NCI-H748 (cell line): ENCODE results near the gene DEFB132.

Source experiments
- DNase-seq: peaks from one replicate; lab custom pipeline; 2025; ENCODE audit not compliant: unreplicated experiment; lab: John Stamatoyannopoulos, UW

Gene DEFB132

DNA sequence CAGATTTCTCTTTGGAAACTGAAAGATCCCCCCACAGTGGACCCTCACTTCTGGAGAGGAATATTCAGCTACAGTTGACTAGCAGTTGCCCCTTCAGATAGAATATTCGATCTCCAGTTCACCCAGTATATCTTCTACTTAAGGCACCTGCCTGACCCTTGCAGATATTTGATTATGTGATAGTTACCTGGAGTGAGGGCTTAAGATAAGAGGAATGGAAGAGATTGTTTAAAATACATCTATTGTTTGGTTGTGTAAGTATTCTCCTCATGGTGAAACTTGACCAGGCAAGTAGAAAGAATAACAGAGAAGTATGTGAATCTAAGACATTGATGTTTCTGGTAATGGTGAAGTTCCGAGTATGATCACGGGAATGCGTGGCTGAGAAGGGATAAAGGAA is 38.3 kb downstream of the DEFB132 start:
- no peak for DNase-seq

GRCh38 chr20:297098-297924 is 39.8 kb downstream of the DEFB132 start, which contains the start of gene ZCCHC3:
Gene ZCCHC3 (plus strand): TSS chr20:297570. CDS start chr20:297587, 17 bp downstream.
- DNase-seq = peak; percentile 99

- peak; percentile 89 for DNase-seq
These were observed 40.6 kb downstream of the DEFB132 start for GRCh38 chr20:297925-298775.

GRCh38 chr20:298776-299391 is 41.4 kb downstream of the DEFB132 start:
- no peak for DNase-seq

GRCh38 chr20:300345-300990 is 42.9 kb downstream of the DEFB132 start:
- DNase-seq = peak; percentile 32

DNA sequence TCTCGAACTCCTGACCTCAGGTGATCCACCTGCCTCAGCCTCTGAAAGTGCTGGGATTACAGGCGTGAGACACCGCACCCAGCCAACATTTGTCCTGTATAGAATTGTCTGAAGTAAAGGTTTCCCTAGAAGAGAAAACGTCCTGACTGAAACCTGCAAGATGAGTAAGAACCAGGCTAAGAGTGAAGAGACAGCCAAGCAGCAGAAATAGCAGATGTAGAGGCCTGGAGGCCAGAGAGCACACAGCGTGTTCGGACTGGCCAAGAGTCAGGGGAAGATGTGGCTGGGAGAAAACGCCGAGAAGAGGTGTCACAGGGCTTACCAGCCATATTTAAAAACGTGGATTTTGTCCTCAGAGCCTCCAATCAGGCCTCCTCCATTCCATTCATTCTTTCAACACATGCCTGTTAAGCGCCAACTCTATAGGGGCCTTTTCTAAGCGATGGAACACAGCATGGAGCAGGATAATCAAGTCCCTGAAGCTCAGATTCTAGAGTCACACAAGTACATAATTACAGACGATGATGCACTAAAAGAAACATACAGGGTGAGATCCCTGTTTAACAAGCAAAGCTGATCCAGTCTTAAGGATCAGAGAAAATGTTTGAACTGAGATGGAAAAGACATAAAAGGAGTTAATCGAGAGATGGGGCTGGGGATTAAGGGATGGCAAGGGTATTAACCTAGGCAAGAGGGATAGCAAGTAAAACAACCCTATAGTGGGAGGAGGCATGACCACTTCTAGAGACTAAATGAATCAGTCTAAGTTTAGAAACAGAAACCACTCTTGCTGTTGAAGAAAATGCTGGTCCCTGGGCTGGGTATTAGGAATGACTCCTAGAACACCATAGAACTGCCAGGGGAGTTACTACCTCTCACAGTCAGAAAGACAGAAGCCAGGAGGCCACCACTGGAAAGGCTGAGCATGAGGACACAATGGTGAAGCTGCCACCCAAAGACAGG is 44.6 kb downstream of the DEFB132 start:
- DNase-seq = no peak

DNA sequence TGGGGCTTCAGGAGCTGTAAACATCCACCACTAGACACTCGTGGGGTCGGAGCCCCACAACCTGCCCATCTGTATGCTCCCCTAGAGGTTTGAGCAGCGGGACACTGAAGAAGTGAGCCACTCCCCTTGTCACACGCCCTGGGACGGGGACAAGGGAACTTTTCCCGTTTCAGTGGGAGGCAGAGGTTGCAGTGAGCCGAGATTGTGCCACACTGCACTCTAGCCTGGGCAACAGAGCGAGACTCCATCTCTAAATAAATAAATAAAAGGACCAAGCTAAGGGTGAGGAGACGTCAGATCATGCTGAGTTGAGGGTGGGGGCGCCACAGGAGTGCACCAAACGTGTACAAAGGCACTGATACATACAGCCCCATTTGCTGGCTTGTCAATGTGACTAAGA is 48.2 kb downstream of the DEFB132 start:
- no peak for DNase-seq

DNA sequence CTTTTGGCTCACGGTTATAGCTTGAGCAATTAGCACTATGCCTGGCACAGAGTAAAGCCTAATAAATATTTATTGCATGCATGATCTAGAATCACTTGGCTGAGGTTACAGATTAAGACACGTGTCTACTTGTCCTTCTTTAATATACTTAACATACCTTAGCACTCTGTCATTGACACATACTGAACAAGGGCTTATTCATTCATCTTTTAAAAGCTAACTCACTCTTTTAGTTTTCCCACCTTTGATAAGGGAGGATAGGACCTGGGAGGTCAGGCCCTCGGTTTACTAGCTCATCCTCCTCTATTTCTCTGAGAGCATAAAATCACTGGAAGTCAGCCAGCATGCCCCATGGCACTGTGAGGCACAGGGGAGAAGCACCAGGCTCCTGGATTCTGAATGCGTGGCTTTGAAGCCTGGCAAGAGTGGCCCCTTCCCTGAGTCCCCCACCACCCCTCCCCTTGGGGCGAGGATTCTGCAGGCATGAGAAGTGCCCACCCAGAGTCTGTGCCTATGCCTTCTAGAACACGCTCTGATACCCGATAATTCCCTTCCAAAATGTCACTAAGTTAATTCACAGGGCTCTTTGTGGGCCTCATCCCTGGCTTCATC is 51.0 kb downstream of the DEFB132 start:
- no peak for DNase-seq

- DNase-seq = no peak
These were observed 51.8 kb downstream of the DEFB132 start for GRCh38 chr20:309306-309840.

GRCh38 chr20:309841-310644 is 52.5 kb downstream of the DEFB132 start:
- DNase-seq = peak; percentile 100

DNA sequence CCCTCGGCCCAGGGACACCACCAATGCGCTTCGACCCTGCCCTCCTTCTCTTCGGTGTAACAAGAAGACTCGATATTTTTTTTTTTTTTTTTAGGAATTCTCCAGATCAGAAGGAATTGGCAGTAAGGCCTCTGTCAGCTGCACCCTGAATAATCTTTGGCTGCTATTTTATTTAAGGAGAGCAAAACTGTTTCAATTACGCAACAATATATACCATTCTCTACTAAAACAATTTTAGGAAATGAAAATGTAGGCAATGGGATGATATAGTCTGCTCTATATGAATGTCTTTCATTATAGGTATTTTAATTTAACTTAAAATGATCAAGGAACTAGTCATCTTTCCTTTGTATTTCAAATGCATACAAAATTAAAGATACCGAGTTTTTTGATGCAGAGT is 53.1 kb downstream of the DEFB132 start:
- DNase-seq = no peak
